ENCODE data around the gene RASAL2. TPM values are rescaled to one million over a fixed set of nuclear protein-coding genes. Genes with fewer than 3 reads are reported as not detected.

Gene RASAL2
- total and polyA plus RNA-seq, 2 donors (not counting 1 experiment from before 2014, with no cell fraction given) = 11.9 to 21.8 TPM

DNA sequence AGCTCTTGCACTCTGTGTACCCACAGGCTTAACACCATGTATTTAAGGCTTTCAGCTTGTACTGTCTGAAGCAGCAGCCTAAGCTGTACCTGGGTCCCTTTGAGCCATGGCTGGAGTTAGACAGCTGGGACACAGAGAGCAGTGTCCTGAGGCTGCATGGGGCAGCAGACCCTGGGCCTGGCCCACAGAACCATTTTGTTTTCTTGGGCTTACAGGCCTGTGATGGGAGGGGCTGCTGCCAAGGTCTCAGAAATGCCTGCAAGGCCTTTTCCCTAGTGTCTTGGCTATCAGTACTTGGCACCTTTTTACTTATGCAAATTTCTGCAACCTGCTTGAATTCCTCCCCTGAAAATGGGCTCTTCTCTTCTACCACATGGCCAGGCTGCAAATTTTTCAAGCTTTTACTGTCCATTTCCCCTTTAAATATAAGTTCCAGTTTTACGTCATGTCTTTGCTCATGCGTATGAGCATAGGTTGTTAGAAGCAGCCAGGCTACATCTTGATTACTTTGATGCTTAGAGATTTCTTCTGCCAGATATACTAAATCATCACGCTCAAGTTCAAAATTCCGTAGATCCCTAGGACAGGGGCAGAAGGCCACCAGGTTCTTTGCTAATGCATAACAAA is 259.0 kb downstream of the RASAL2 start:
- no peak for TF ChIP-seq EZH2 (IDR thresholded peaks at IDR 0.05; ENCODE audit: low read length, missing control alignments)
- TF ChIP-seq, protein P1, sequence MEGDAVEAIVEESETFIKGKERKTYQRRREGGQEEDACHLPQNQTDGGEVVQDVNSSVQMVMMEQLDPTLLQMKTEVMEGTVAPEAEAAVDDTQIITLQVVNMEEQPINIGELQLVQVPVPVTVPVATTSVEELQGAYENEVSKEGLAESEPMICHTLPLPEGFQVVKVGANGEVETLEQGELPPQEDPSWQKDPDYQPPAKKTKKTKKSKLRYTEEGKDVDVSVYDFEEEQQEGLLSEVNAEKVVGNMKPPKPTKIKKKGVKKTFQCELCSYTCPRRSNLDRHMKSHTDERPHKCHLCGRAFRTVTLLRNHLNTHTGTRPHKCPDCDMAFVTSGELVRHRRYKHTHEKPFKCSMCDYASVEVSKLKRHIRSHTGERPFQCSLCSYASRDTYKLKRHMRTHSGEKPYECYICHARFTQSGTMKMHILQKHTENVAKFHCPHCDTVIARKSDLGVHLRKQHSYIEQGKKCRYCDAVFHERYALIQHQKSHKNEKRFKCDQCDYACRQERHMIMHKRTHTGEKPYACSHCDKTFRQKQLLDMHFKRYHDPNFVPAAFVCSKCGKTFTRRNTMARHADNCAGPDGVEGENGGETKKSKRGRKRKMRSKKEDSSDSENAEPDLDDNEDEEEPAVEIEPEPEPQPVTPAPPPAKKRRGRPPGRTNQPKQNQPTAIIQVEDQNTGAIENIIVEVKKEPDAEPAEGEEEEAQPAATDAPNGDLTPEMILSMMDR (conservative IDR thresholded peaks at IDR 0.05 in 1 of 2, IDR thresholded peaks at IDR 0.05 in 1 of 2; ENCODE audit: low read depth in 1 of 2, low read length in 2 of 2) = no peak
- no peaks in the 10 kb centered on the region for H3K79me2 ChIP-seq (ENCODE audit: control insufficient read depth, insufficient read depth, low read length)
- no peak overlapping the region for H3K27ac ChIP-seq (ENCODE audit: insufficient read depth, low read length)
- H3K4me2 ChIP-seq (ENCODE audit: extremely low read depth, insufficient read depth, low read length) = no peak overlapping the region
- no peak overlapping the region for H2AFZ ChIP-seq (ENCODE audit: low read length)
- H3K4me3 ChIP-seq (replicated peaks in 1 of 4; ENCODE audit: control extremely low read depth in 1 of 4, insufficient read depth in 1 of 4, low read depth in 3 of 4, low read length in 4 of 4) = no peak overlapping the region
- H3K9ac ChIP-seq (ENCODE audit: insufficient read depth, low read length) = no peak overlapping the region
- DNase-seq (ENCODE audit: low read depth in 2 of 2) = no peak
- no peaks in the 10 kb centered on the region for H3K36me3 ChIP-seq (ENCODE audit: control insufficient read depth, insufficient read depth, low read length)
- no peaks in the 10 kb centered on the region for H3K4me1 ChIP-seq (ENCODE audit: control insufficient read depth, extremely low read depth, insufficient read depth, low read length)
- H4K20me1 ChIP-seq (ENCODE audit: control insufficient read depth, extremely low read depth, insufficient read depth, low read length) = no peaks in the 10 kb centered on the region
- H3K27me3 ChIP-seq (ENCODE audit: control insufficient read depth, insufficient read depth, low read length) = no peaks in the 10 kb centered on the region
- no peaks in the 10 kb centered on the region for H3K9me3 ChIP-seq (ENCODE audit: control insufficient read depth, insufficient read depth, low read depth, low read length)

DNA sequence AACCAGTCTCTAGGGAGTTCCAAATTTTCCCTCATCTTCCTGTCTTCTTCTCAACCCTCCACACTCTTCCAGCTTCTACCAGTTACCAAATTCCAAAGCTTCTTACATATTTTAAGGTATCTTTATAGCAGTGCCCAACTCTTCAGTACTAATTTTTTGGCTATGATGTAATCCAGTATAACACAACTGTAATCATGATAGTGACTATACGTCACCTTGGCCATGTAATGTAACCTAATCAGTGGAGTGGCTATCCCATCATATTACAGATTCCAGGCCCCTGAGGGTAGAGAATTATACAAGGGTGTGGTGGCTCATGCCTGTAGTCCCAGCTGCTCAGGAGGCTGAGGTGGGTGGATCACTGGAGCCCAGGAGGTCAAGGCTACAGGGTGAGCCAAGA is 259.6 kb downstream of the RASAL2 start:
- Histone ChIP-seq H3K4me1 (ENCODE audit: control insufficient read depth, extremely low read depth, insufficient read depth, low read length) (no peaks in the 10 kb centered on the region), H3K27me3 (ENCODE audit: control insufficient read depth, insufficient read depth, low read length) (no peaks in the 10 kb centered on the region), H3K36me3 (ENCODE audit: control insufficient read depth, insufficient read depth, low read length) (no peaks in the 10 kb centered on the region), H3K4me3 (replicated peaks in 1 of 4; ENCODE audit: control extremely low read depth in 1 of 4, insufficient read depth in 1 of 4, low read depth in 3 of 4, low read length in 4 of 4) (no peak overlapping the region), H4K20me1 (ENCODE audit: control insufficient read depth, extremely low read depth, insufficient read depth, low read length) (no peaks in the 10 kb centered on the region), H3K9me3 (ENCODE audit: control insufficient read depth, insufficient read depth, low read depth, low read length) (no peaks in the 10 kb centered on the region), H3K79me2 (ENCODE audit: control insufficient read depth, insufficient read depth, low read length) (no peaks in the 10 kb centered on the region), H3K27ac (ENCODE audit: insufficient read depth, low read length) (no peak overlapping the region), H2AFZ (ENCODE audit: low read length) (no peak overlapping the region), H3K9ac (ENCODE audit: insufficient read depth, low read length) (no peak overlapping the region), H3K4me2 (ENCODE audit: extremely low read depth, insufficient read depth, low read length) (no peak overlapping the region)
- no peak for TF ChIP-seq EZH2 (IDR thresholded peaks at IDR 0.05; ENCODE audit: low read length, missing control alignments)
- TF ChIP-seq, protein P1 (conservative IDR thresholded peaks at IDR 0.05 in 1 of 2, IDR thresholded peaks at IDR 0.05 in 1 of 2; ENCODE audit: low read depth in 1 of 2, low read length in 2 of 2) = no peak
- no peak for DNase-seq (ENCODE audit: low read depth in 2 of 2)

DNA sequence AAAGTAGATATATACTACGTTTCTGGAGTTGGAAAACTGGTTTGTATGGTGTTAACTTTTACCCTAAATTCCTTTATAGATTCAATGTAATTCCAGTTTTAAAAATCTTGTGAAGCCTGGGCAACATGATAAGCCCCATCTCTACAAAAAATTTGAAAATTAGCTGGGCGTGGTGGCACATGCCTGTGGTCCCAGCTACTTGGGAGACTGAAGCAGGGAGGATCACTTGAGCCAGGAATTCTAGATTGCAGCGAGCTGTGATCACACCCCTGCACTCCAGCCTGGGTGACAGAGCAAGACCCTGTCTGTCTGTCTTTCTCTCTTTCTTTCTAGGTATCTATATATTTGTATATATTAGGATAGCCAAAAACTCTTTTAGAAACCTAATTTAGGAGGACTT is 260.9 kb downstream of the RASAL2 start:
- H3K4me1 ChIP-seq (ENCODE audit: control insufficient read depth, extremely low read depth, insufficient read depth, low read length) = no peaks in the 10 kb centered on the region
- no peak overlapping the region for H3K4me3 ChIP-seq (replicated peaks in 1 of 4; ENCODE audit: control extremely low read depth in 1 of 4, insufficient read depth in 1 of 4, low read depth in 3 of 4, low read length in 4 of 4)
- no peak overlapping the region for H3K4me2 ChIP-seq (ENCODE audit: extremely low read depth, insufficient read depth, low read length)
- no peaks in the 10 kb centered on the region for H3K9me3 ChIP-seq (ENCODE audit: control insufficient read depth, insufficient read depth, low read depth, low read length)
- no peak for TF ChIP-seq EZH2 (IDR thresholded peaks at IDR 0.05; ENCODE audit: low read length, missing control alignments)
- TF ChIP-seq, protein P1 (conservative IDR thresholded peaks at IDR 0.05 in 1 of 2, IDR thresholded peaks at IDR 0.05 in 1 of 2; ENCODE audit: low read depth in 1 of 2, low read length in 2 of 2) = no peak
- H3K79me2 ChIP-seq (ENCODE audit: control insufficient read depth, insufficient read depth, low read length) = no peaks in the 10 kb centered on the region
- no peak overlapping the region for H2AFZ ChIP-seq (ENCODE audit: low read length)
- no peaks in the 10 kb centered on the region for H3K27me3 ChIP-seq (ENCODE audit: control insufficient read depth, insufficient read depth, low read length)
- H3K36me3 ChIP-seq (ENCODE audit: control insufficient read depth, insufficient read depth, low read length) = no peaks in the 10 kb centered on the region
- DNase-seq (ENCODE audit: low read depth in 2 of 2) = peak in 1 of 2 donors; percentile 46
- no peak overlapping the region for H3K9ac ChIP-seq (ENCODE audit: insufficient read depth, low read length)
- no peaks in the 10 kb centered on the region for H4K20me1 ChIP-seq (ENCODE audit: control insufficient read depth, extremely low read depth, insufficient read depth, low read length)
- H3K27ac ChIP-seq (ENCODE audit: insufficient read depth, low read length) = no peak overlapping the region
